ENCODE measurements around the gene FUT4. TPM values are rescaled to one million over a fixed set of nuclear protein-coding genes. Genes with fewer than 3 reads are reported as not detected.

Gene FUT4
- total RNA-seq, 1 experiment from 2014 or later = 5.7 TPM

DNA sequence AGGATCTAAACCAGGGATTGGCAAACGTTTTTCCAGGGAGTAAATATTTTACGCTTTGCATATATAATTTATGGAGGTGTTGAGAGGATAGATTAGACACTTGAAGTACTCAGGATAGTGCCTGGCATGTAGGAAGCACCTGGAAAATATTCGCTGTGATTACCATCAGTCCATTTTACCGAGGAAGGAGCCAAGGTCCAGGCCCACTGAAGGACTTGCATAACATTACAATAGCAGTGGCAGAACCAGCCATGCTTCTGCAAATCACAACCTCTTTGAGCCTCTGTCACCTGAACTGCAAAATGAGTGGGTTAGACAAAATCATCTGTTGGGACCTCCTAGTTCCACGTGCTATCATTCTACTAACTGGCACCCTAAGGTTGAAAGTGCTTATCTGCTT lies 5.4 kb downstream of the FUT4 start:
- BruUV-seq (replicated peaks) = no TSS peak
- intact Hi-C loops (cut with micrococcal nuclease) = no loop called here
- no peak overlapping the region for H3K4me2 ChIP-seq (ENCODE audit: low read length)

More for the DNA sequence above, 5.4 kb downstream of the FUT4 start:
- Histone ChIP-seq H3K27ac (ENCODE audit: low read depth, low read length) (no peak overlapping the region), H3K27me3 (ENCODE audit: insufficient read depth, low read length) (no peaks in the 10 kb centered on the region), H3K4me3 (replicated peaks in 1 of 2; ENCODE audit: low read depth in 1 of 2, low read length in 2 of 2) (no peak overlapping the region), H3K9me2 (ENCODE audit: insufficient read depth) (no peaks in the 10 kb centered on the region), H3K9me3 (ENCODE audit: control insufficient read depth in 1 of 2, insufficient read depth in 1 of 2, low read depth in 1 of 2, low read length in 2 of 2) (no peaks in the 10 kb centered on the region), H2AFZ (ENCODE audit: low read depth, low read length, poor library complexity, severe bottlenecking) (no peak overlapping the region), H3K36me3 (ENCODE audit: control insufficient read depth in 1 of 2, insufficient read depth in 2 of 2, low read length in 2 of 2) (no peaks in the 10 kb centered on the region), H3K9ac (ENCODE audit: low read length) (no peak overlapping the region), H3K4me1 (ENCODE audit: control insufficient read depth in 1 of 2, insufficient read depth in 2 of 2, low read length in 2 of 2) (peaks cover 0 to 10% of the 10 kb centered on the region in 2 experiments; a peak in 2 of 4 replicates), H3K79me2 (ENCODE audit: insufficient read depth, low read length) (peaks cover 9% of the 10 kb centered on the region; the same call in 1 of the 2 replicates), H4K20me1 (ENCODE audit: insufficient read depth) (no peaks in the 10 kb centered on the region)
- RAD21 ChIA-PET (ENCODE audit: low non-redundant PET in 1 of 2, low total read pairs in 2 of 2, uncharacterized antibody in 2 of 2, unreplicated experiment in 2 of 2) = no interaction called here
- DNase-seq (ENCODE audit: low read depth, low spot score) (no peak), ATAC-seq (no peak)
- CTCF ChIA-PET = no interaction called here
- TF ChIP-seq TCF7L2 (IDR thresholded peaks at IDR 0.05; ENCODE audit: borderline replicate concordance, extremely low read depth, insufficient read depth, insufficient read length) (no peak), POLR2A (IDR thresholded peaks at IDR 0.05; ENCODE audit: borderline replicate concordance, extremely low read depth, insufficient read depth, insufficient read length) (no peak), ZNF274 (IDR thresholded peaks at IDR 0.05; ENCODE audit: low read depth, low read length) (no peak), EGR1 (IDR thresholded peaks at IDR 0.05; ENCODE audit: low read depth) (no peak), SIN3A (IDR thresholded peaks at IDR 0.05; ENCODE audit: low read depth) (no peak), EZH2 (IDR thresholded peaks at IDR 0.05) (no peak), SP1 (IDR thresholded peaks at IDR 0.05; ENCODE audit: low read depth) (no peak), YY1 (IDR thresholded peaks at IDR 0.05; ENCODE audit: extremely low read depth, insufficient replicate concordance, low read depth, low read length) (no peak), JUND (IDR thresholded peaks at IDR 0.05) (no peak), SRF (IDR thresholded peaks at IDR 0.05; ENCODE audit: low read depth) (no peak), CBX3 (IDR thresholded peaks at IDR 0.05; ENCODE audit: low read depth) (no peak), ZFX (IDR thresholded peaks at IDR 0.05) (no peak), ELF1 (IDR thresholded peaks at IDR 0.05; ENCODE audit: borderline replicate concordance, low read depth) (no peak)
- TF ChIP-seq, protein P1, sequence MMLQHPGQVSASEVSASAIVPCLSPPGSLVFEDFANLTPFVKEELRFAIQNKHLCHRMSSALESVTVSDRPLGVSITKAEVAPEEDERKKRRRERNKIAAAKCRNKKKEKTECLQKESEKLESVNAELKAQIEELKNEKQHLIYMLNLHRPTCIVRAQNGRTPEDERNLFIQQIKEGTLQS (IDR thresholded peaks at IDR 0.05) = no peak
- TF ChIP-seq, protein P2, sequence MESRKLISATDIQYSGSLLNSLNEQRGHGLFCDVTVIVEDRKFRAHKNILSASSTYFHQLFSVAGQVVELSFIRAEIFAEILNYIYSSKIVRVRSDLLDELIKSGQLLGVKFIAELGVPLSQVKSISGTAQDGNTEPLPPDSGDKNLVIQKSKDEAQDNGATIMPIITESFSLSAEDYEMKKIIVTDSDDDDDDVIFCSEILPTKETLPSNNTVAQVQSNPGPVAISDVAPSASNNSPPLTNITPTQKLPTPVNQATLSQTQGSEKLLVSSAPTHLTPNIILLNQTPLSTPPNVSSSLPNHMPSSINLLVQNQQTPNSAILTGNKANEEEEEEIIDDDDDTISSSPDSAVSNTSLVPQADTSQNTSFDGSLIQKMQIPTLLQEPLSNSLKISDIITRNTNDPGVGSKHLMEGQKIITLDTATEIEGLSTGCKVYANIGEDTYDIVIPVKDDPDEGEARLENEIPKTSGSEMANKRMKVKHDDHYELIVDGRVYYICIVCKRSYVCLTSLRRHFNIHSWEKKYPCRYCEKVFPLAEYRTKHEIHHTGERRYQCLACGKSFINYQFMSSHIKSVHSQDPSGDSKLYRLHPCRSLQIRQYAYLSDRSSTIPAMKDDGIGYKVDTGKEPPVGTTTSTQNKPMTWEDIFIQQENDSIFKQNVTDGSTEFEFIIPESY (IDR thresholded peaks at IDR 0.05; ENCODE audit: extremely low read depth, insufficient replicate concordance, low read length) = no peak
- TF ChIP-seq, protein P3, sequence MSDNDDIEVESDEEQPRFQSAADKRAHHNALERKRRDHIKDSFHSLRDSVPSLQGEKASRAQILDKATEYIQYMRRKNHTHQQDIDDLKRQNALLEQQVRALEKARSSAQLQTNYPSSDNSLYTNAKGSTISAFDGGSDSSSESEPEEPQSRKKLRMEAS (IDR thresholded peaks at IDR 0.05) = no peak
- TF ChIP-seq, protein P4, sequence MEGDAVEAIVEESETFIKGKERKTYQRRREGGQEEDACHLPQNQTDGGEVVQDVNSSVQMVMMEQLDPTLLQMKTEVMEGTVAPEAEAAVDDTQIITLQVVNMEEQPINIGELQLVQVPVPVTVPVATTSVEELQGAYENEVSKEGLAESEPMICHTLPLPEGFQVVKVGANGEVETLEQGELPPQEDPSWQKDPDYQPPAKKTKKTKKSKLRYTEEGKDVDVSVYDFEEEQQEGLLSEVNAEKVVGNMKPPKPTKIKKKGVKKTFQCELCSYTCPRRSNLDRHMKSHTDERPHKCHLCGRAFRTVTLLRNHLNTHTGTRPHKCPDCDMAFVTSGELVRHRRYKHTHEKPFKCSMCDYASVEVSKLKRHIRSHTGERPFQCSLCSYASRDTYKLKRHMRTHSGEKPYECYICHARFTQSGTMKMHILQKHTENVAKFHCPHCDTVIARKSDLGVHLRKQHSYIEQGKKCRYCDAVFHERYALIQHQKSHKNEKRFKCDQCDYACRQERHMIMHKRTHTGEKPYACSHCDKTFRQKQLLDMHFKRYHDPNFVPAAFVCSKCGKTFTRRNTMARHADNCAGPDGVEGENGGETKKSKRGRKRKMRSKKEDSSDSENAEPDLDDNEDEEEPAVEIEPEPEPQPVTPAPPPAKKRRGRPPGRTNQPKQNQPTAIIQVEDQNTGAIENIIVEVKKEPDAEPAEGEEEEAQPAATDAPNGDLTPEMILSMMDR (IDR thresholded peaks at IDR 0.05 in 2 of 3, conservative IDR thresholded peaks at IDR 0.05 in 1 of 3; ENCODE audit: borderline replicate concordance in 1 of 3, insufficient read depth in 1 of 3, low read depth in 2 of 3, low read length in 2 of 3) = no peak
- POLR2A ChIA-PET = no interaction called here
